Spleen (tissue), 13 donors: ENCODE data around the gene MRPS21. TPM values are rescaled to one million over a fixed set of nuclear protein-coding genes. Genes with fewer than 3 reads are reported as not detected.

Experiments used
- DNase-seq: peaks from one replicate; pipeline ENCODE4 v3.0.0-alpha.2; 2020
- H3K27ac ChIP-seq, 8 donors: fragments of 200-600 bp; sonication (generic) in 7 of 8; 1 replicate in 4 of 8; 2 replicates in 4 of 8; pipeline versions ENCODE4 v1.5.0 to v1.8.0; 2016 to 2021; ENCODE audit warnings: inconsistent platforms in 4 of 8, mild to moderate bottlenecking in 4 of 8, moderate library complexity in 1 of 8
- H3K27me3 ChIP-seq, 7 donors: fragments of 200-600 bp; sonication (generic) in 6 of 7; replicated peaks in 1 of 7; 1 replicate in 4 of 7; 2 replicates in 3 of 7; pipeline versions ENCODE4 v1.5.0 to v1.8.0; 2016 to 2021; ENCODE audit warnings: inconsistent platforms in 3 of 7, mild to moderate bottlenecking in 1 of 7
- H3K36me3 ChIP-seq, 6 donors: fragments of 200-600 bp; sonication (generic) in 5 of 6; 1 replicate in 4 of 6; 2 replicates in 2 of 6; pipeline versions ENCODE4 v1.5.0 to v1.8.0; 2016 to 2021; ENCODE audit warnings: inconsistent platforms in 2 of 6
- H3K4me1 ChIP-seq, 6 donors: fragments of 200-600 bp; sonication (generic) in 5 of 6; 1 replicate in 3 of 6; 2 replicates in 3 of 6; pipeline versions ENCODE4 v1.5.0 to v1.8.0; 2016 to 2021; ENCODE audit warnings: inconsistent platforms in 3 of 6
- H3K4me3 ChIP-seq, 8 donors: fragments of 200-600 bp; sonication (generic) in 7 of 8; 1 replicate in 4 of 8; 2 replicates in 4 of 8; pipeline versions ENCODE4 v1.5.0 to v1.8.0; 2016 to 2021; ENCODE audit warnings: inconsistent platforms in 4 of 8, mild to moderate bottlenecking in 4 of 8, moderate library complexity in 2 of 8
- H3K9me3 ChIP-seq, 8 donors: fragments of 200-600 bp; sonication (generic) in 7 of 8; 1 replicate in 4 of 8; 2 replicates in 4 of 8; pipeline versions ENCODE4 v1.5.0 to v1.8.0; 2016 to 2021; ENCODE audit warnings: inconsistent platforms in 4 of 8
- CTCF ChIP-seq, 11 experiments: fragments of 200-600 bp in 7 of 11; fragments of 450-650 bp in 4 of 11; sonication (generic) in 4 of 11; IDR thresholded peaks in 8 of 11; conservative IDR thresholded peaks in 3 of 11; 1 replicate in 7 of 11; 2 replicates in 4 of 11; pipeline versions ENCODE4 v1.4.0 to v1.8.0; 2016 to 2021; ENCODE audit warnings: antibody characterized with exemption in 11 of 11, inconsistent platforms in 4 of 11, mild to moderate bottlenecking in 1 of 11
- POLR2A ChIP-seq, 3 donors: fragments of 450-650 bp; IDR thresholded peaks; one replicate each; pipeline ENCODE4 v1.5.1; 2017; ENCODE audit warnings: antibody characterized with exemption in 3 of 3, mild to moderate bottlenecking in 1 of 3
- POLR2AphosphoS5 ChIP-seq, 3 donors: sonication (generic); formaldehyde crosslinking; IDR thresholded peaks; one replicate each; pipeline ENCODE4 v1.5.1; 2017; ENCODE audit warnings: antibody characterized with exemption in 3 of 3
- whole genome bisulfite sequencing, 5 donors: extraction: QIAGEN DNeasy Blood & Tissue Kit in 3 of 5; methylation state at CpG; one replicate each; pipeline versions ENCODE4 v1.1.5 to v1.1.7; 2013 to 2018; 5-methylcytosine and 5-hydroxymethylcytosine counted together
- intact Hi-C: fragments of 100-400 bp; cut with DNase I; formaldehyde crosslinking; loops from one replicate; pipeline ENCODE4 v1.15.0; 2023; ENCODE audit warnings: low total_unique reads
- long read RNA-seq, 2 donors: transcript quantifications; one replicate each; lab custom pipeline, GENCODE V29; 2026
- polyA plus RNA-seq, 3 donors: library from polyadenylated mRNA; stranded (reverse); fragments of 200-250 nt; gene quantifications; one replicate each; pipeline ENCODE4 v1.2.1, GENCODE V29; 2013
- total RNA-seq, 7 donors: library from RNA; depleted of rRNA in 3 of 7; stranded (reverse); fragments of >200 nt in 3 of 7; fragmentation: NEBNext Ultra II Directional in 4 of 7; extraction: Animal tissue kit (Norgen Biotek cat#: 25700) in 4 of 7; gene quantifications; one replicate each; pipeline versions ENCODE4 v1.1.0 to v1.2.1, GENCODE V29; 2016 to 2021
- donor health status: healthy with polysubstance abuse.
- donor health status: DM: no; HTN: no; CAD: no; lungs with moderate emphysema.
- donor health status: DM: no; HTN: no; CAD: no.
- donor health status: Bipolar disorder and iron deficiency.
- donor health status: healthy.
- donor health status: DM: no; HTN: no; CAD: no.
- donor health status: DM: yes; HTN: yes; CAD: no.

MRPS21 gene
- total RNA-seq (10 to 100 TPM; 39.3 to 49.4 (median 43.7) TPM), polyA plus RNA-seq (100 to 1,000 TPM in 2 of 3 donors, 10 to 100 TPM in 1; 88.9 to 116 (median 112) TPM)
- long read RNA-seq, donor 1, transcript MRPS21-201 (2 exons, 1,462 nt): minor isoform, 34 of 115 reads
- long read RNA-seq, donor 1, transcript MRPS21-202 (3 exons, 1,226 nt): major isoform, 81 of 115 reads
- long read RNA-seq, donor 1, partial matches to known transcripts: 0 of 115 reads
- long read RNA-seq, donor 1, other reads (novel, unspliced or antisense): 0 of 115 reads
- long read RNA-seq, donor 2, transcript MRPS21-201 (2 exons, 1,462 nt): minor isoform, 30 of 70 reads
- long read RNA-seq, donor 2, transcript MRPS21-202 (3 exons, 1,226 nt): major isoform, 40 of 70 reads
- long read RNA-seq, donor 2, partial matches to known transcripts: 0 of 70 reads
- long read RNA-seq, donor 2, other reads (novel, unspliced or antisense): 0 of 70 reads

- H3K27ac ChIP-seq: peak within 1 kb of the TSS; percentile 74 to 90 (median 87)
- H3K4me3 ChIP-seq: peak within 1 kb of the TSS; percentile 58 to 87 (median 71)
- DNase-seq: peak; percentile 95
- H3K9me3 ChIP-seq: no peaks in the 10 kb centered on the region
- intact Hi-C loops: no loop called here
- 3 to 5% (median 3%) methylated on average over 41 to 43 of the region's 43 CpGs for WGBS, 5 donors
- TF ChIP-seq POLR2A (IDR thresholded peaks at IDR 0.05) (peak in 1 of 3 donors; percentile 70), POLR2AphosphoS5 (IDR thresholded peaks at IDR 0.05) (peak; percentile 84 to 98 (median 93)), CTCF (IDR thresholded peaks at IDR 0.05 in 8 of 11, conservative IDR thresholded peaks at IDR 0.05 in 3 of 11) (no peak)
- peaks cover 0 to 39% (median 21%) of the 10 kb centered on the region in 6 donors for H3K36me3 ChIP-seq
- no peaks in the 10 kb centered on the region for H3K27me3 ChIP-seq
- peaks cover 10 to 44% (median 24%) of the 10 kb centered on the region in 6 donors for H3K4me1 ChIP-seq
Observed at GRCh38 chr1:150293433-150294253, at the start of gene MRPS21. Gene MRPS21 (plus strand): TSS chr1:150293861. CDS start chr1:150294367, 506 bp downstream.

GRCh38 chr1:150249936-150250335 lies 43.7 kb upstream of the MRPS21 start:
- intact Hi-C loops: no loop called here
- Histone ChIP-seq H3K36me3 (no peaks in the 10 kb centered on the region), H3K4me3 (no peak overlapping the region), H3K27ac (no peak overlapping the region), H3K9me3 (no peaks in the 10 kb centered on the region), H3K4me1 (no peaks in the 10 kb centered on the region), H3K27me3 (peaks cover 0 to 12% (median 0%) of the 10 kb centered on the region in 7 donors)
- 49 to 72% (median 57%) methylated on average over 2 of the region's 2 CpGs for WGBS, 5 donors
- TF ChIP-seq POLR2A (IDR thresholded peaks at IDR 0.05): no peak
- TF ChIP-seq CTCF (IDR thresholded peaks at IDR 0.05 in 8 of 11, conservative IDR thresholded peaks at IDR 0.05 in 3 of 11): no peak
- TF ChIP-seq POLR2AphosphoS5 (IDR thresholded peaks at IDR 0.05): no peak
- no peak for DNase-seq

GRCh38 chr1:150256198-150256553 lies 37.5 kb upstream of the MRPS21 start:
- intact Hi-C loops: no loop called here
- Histone ChIP-seq H3K27ac (peak overlapping the region in 5 of 8 donors; percentile 7 to 75 (median 72)), H3K27me3 (peaks cover 0 to 43% (median 11%) of the 10 kb centered on the region in 7 donors)

More at GRCh38 chr1:150256198-150256553, 37.5 kb upstream of the MRPS21 start:
- TF ChIP-seq POLR2AphosphoS5 (IDR thresholded peaks at IDR 0.05): no peak
- TF ChIP-seq POLR2A (IDR thresholded peaks at IDR 0.05): no peak
- peak in 1 of 11 experiments; percentile 20 for TF ChIP-seq CTCF (IDR thresholded peaks at IDR 0.05 in 8 of 11, conservative IDR thresholded peaks at IDR 0.05 in 3 of 11)
- WGBS, 5 donors: 0 to 3% (median 0%) methylated on average over 1 of the region's 1 CpG
- DNase-seq: no peak
- Histone ChIP-seq H3K9me3 (no peaks in the 10 kb centered on the region), H3K4me1 (peaks cover 6 to 30% (median 21%) of the 10 kb centered on the region in 6 donors), H3K4me3 (peak overlapping the region in 4 of 8 donors; percentile 21 to 56 (median 30)), H3K36me3 (no peaks in the 10 kb centered on the region)
